Stimulated activated effector memory CD8-positive, alpha-beta T cell treated with anti-CD3 and anti-CD28 coated beads, Interleukin-12 subunit alpha, Interleukin-12 subunit beta, amount 100 ng/mL, for 72 hours (primary cell): ENCODE measurements around the gene NATD1.

Source experiments
- ATAC-seq: fragments of 150-1000 bp; cut with Tn5 transposase; 2 replicates; pipeline ENCODE4 v1.10.0; 2021
- DNase-seq, 2 donors: peaks; one replicate each; pipeline ENCODE4 v3.0.0; 2021 to 2022; ENCODE audit warnings: low spot score in 2 of 2
- H3K27ac Mint-ChIP-seq: one replicate; pipeline ENCODE4 v1.8.0; 2022; ENCODE audit warnings: mild to moderate bottlenecking, mixed read lengths
- H3K36me3 Mint-ChIP-seq: one replicate; pipeline ENCODE4 v1.8.0; 2022; ENCODE audit warnings: mild to moderate bottlenecking, mixed read lengths
- H3K4me1 Mint-ChIP-seq: one replicate; pipeline ENCODE4 v1.8.0; 2022; ENCODE audit warnings: mixed read lengths
- H3K4me3 Mint-ChIP-seq: one replicate; pipeline ENCODE4 v1.8.0; 2022; ENCODE audit warnings: mild to moderate bottlenecking, mixed read lengths
- H3K9me3 Mint-ChIP-seq: one replicate; pipeline ENCODE4 v1.8.0; 2022; ENCODE audit warnings: mixed read lengths

The NATD1 gene

GRCh38 chr17:21283482-21284318 lies 30.5 kb upstream of the NATD1 start:
- peaks cover 68% of the 10 kb centered on the region for H3K4me1 Mint-ChIP-seq
- peak overlapping the region; percentile 99 for H3K4me3 Mint-ChIP-seq
- no peaks in the 10 kb centered on the region for H3K9me3 Mint-ChIP-seq
- ATAC-seq (peak; percentile 5), DNase-seq (no peak)
- H3K27ac Mint-ChIP-seq = peak overlapping the region; percentile 89
- peaks cover 32% of the 10 kb centered on the region for H3K36me3 Mint-ChIP-seq

GRCh38 chr17:21282850-21283249 lies 29.6 kb upstream of the NATD1 start:
- peak overlapping the region; percentile 99 for H3K4me3 Mint-ChIP-seq
- no peaks in the 10 kb centered on the region for H3K9me3 Mint-ChIP-seq
- peak overlapping the region; percentile 29 for H3K27ac Mint-ChIP-seq
- H3K4me1 Mint-ChIP-seq = peaks cover 65% of the 10 kb centered on the region
- H3K36me3 Mint-ChIP-seq = peaks cover 24% of the 10 kb centered on the region
- ATAC-seq (no peak), DNase-seq (no peak)

- ATAC-seq (no peak), DNase-seq (no peak)
- Mint-ChIP-seq H3K9me3 (no peaks in the 10 kb centered on the region), H3K4me3 (peak overlapping the region; percentile 99), H3K27ac (peak overlapping the region; percentile 29), H3K36me3 (peaks cover 18% of the 10 kb centered on the region), H3K4me1 (peaks cover 59% of the 10 kb centered on the region)
These were observed 29.0 kb upstream of the NATD1 start for GRCh38 chr17:21282231-21282630.

- Mint-ChIP-seq H3K9me3 (no peaks in the 10 kb centered on the region), H3K4me1 (peaks cover 50% of the 10 kb centered on the region), H3K36me3 (no peaks in the 10 kb centered on the region), H3K27ac (peak overlapping the region; percentile 70), H3K4me3 (no peak overlapping the region)
- peak; percentile 94 to 95 for DNase-seq
- peak; percentile 62 for ATAC-seq
These were observed 26.9 kb upstream of the NATD1 start for GRCh38 chr17:21280081-21280518.

- Mint-ChIP-seq H3K36me3 (no peaks in the 10 kb centered on the region), H3K9me3 (no peaks in the 10 kb centered on the region), H3K4me1 (peaks cover 54% of the 10 kb centered on the region), H3K27ac (peak overlapping the region; percentile 70), H3K4me3 (no peak overlapping the region)
- ATAC-seq (no peak), DNase-seq (no peak)
These were observed 26.4 kb upstream of the NATD1 start for GRCh38 chr17:21279582-21279981.

- no peak overlapping the region for H3K4me3 Mint-ChIP-seq
- peaks cover 54% of the 10 kb centered on the region for H3K4me1 Mint-ChIP-seq
- no peak for DNase-seq
- H3K36me3 Mint-ChIP-seq = no peaks in the 10 kb centered on the region
- no peak overlapping the region for H3K27ac Mint-ChIP-seq
- no peak for ATAC-seq
- no peaks in the 10 kb centered on the region for H3K9me3 Mint-ChIP-seq
These were observed 26.0 kb upstream of the NATD1 start for GRCh38 chr17:21279198-21279535.

GRCh38 chr17:21278450-21279197 lies 25.4 kb upstream of the NATD1 start:
- H3K4me1 Mint-ChIP-seq = peaks cover 54% of the 10 kb centered on the region
- ATAC-seq (no peak), DNase-seq (no peak)
- H3K9me3 Mint-ChIP-seq = no peaks in the 10 kb centered on the region
- no peak overlapping the region for H3K4me3 Mint-ChIP-seq
- peak overlapping the region; percentile 63 for H3K27ac Mint-ChIP-seq
- no peaks in the 10 kb centered on the region for H3K36me3 Mint-ChIP-seq

GRCh38 chr17:21277332-21277731 lies 24.1 kb upstream of the NATD1 start:
- no peaks in the 10 kb centered on the region for H3K36me3 Mint-ChIP-seq
- DNase-seq (no peak), ATAC-seq (no peak)
- no peaks in the 10 kb centered on the region for H3K9me3 Mint-ChIP-seq
- H3K4me3 Mint-ChIP-seq = no peak overlapping the region
- peaks cover 43% of the 10 kb centered on the region for H3K4me1 Mint-ChIP-seq
- no peak overlapping the region for H3K27ac Mint-ChIP-seq

GRCh38 chr17:21276264-21276588 lies 23.0 kb upstream of the NATD1 start:
- H3K36me3 Mint-ChIP-seq = no peaks in the 10 kb centered on the region
- no peak for DNase-seq
- no peak for ATAC-seq
- peak overlapping the region; percentile 57 for H3K27ac Mint-ChIP-seq
- peak overlapping the region; percentile 72 for H3K4me3 Mint-ChIP-seq
- peaks cover 40% of the 10 kb centered on the region for H3K4me1 Mint-ChIP-seq
- H3K9me3 Mint-ChIP-seq = no peaks in the 10 kb centered on the region

GRCh38 chr17:21275579-21276263 lies 22.5 kb upstream of the NATD1 start:
- ATAC-seq (peak; percentile 94), DNase-seq (peak; percentile 96 to 98)
- Mint-ChIP-seq H3K9me3 (no peaks in the 10 kb centered on the region), H3K4me1 (peaks cover 40% of the 10 kb centered on the region), H3K36me3 (no peaks in the 10 kb centered on the region), H3K27ac (peak overlapping the region; percentile 57), H3K4me3 (peak overlapping the region; percentile 72)

- no peak for DNase-seq
- Mint-ChIP-seq H3K36me3 (no peaks in the 10 kb centered on the region), H3K4me1 (peaks cover 34% of the 10 kb centered on the region), H3K27ac (no peak overlapping the region), H3K4me3 (peak overlapping the region; percentile 72), H3K9me3 (no peaks in the 10 kb centered on the region)
- peak; percentile 2 for ATAC-seq
These were observed 21.9 kb upstream of the NATD1 start for GRCh38 chr17:21275047-21275578.

GRCh38 chr17:21272881-21273792 lies 19.9 kb upstream of the NATD1 start:
- Mint-ChIP-seq H3K4me3 (no peak overlapping the region), H3K9me3 (no peaks in the 10 kb centered on the region), H3K36me3 (no peaks in the 10 kb centered on the region), H3K4me1 (peaks cover 24% of the 10 kb centered on the region), H3K27ac (no peak overlapping the region)
- DNase-seq (no peak), ATAC-seq (no peak)

GRCh38 chr17:21272250-21272649 lies 19.0 kb upstream of the NATD1 start:
- H3K4me3 Mint-ChIP-seq = no peak overlapping the region
- DNase-seq (no peak), ATAC-seq (no peak)
- H3K36me3 Mint-ChIP-seq = no peaks in the 10 kb centered on the region
- H3K27ac Mint-ChIP-seq = no peak overlapping the region
- no peaks in the 10 kb centered on the region for H3K9me3 Mint-ChIP-seq
- peaks cover 32% of the 10 kb centered on the region for H3K4me1 Mint-ChIP-seq

GRCh38 chr17:21271454-21272183 lies 18.4 kb upstream of the NATD1 start:
- no peak for DNase-seq
- ATAC-seq = no peak
- no peaks in the 10 kb centered on the region for H3K9me3 Mint-ChIP-seq
- H3K4me1 Mint-ChIP-seq = peaks cover 36% of the 10 kb centered on the region
- H3K4me3 Mint-ChIP-seq = no peak overlapping the region
- H3K36me3 Mint-ChIP-seq = no peaks in the 10 kb centered on the region
- no peak overlapping the region for H3K27ac Mint-ChIP-seq
